Liver (tissue), 2 donors: Measurements from ENCODE around the gene POP4.

ENCODE experiments used
- CTCF ChIP-seq: fragments of 150-350 bp; IDR thresholded peaks from 2 replicates; pipeline ENCODE4 v1.5.1; 2017; ENCODE audit warnings: improper control_type of control experiment, low read depth, low read length; ENCODE audit not compliant: missing input control
- YY1 ChIP-seq: IDR thresholded peaks from 2 replicates; pipeline ENCODE4 v1.6.1; 2016; ENCODE audit warnings: antibody characterized with exemption, mild to moderate bottlenecking
- donor health status: healthy.

GRCh38 chr19:29571181-29571580 is 34.9 kb upstream of the POP4 start:
- TF ChIP-seq CTCF: no peak
- no peak for TF ChIP-seq YY1
